GM21529 (cell line): ENCODE measurements around the gene HES1.
"Not testable (repeated sequence)": the region's sequence is repeated elsewhere in the genome, so short reads cannot be mapped to it uniquely, and the experiment has no call there.

ENCODE experiments used
- ATAC-seq: cut with Tn5 transposase; IDR thresholded peaks from one replicate; pipeline ENCODE4 v1.9.1; 2021; ENCODE audit not compliant: unreplicated experiment

HES1 gene

DNA sequence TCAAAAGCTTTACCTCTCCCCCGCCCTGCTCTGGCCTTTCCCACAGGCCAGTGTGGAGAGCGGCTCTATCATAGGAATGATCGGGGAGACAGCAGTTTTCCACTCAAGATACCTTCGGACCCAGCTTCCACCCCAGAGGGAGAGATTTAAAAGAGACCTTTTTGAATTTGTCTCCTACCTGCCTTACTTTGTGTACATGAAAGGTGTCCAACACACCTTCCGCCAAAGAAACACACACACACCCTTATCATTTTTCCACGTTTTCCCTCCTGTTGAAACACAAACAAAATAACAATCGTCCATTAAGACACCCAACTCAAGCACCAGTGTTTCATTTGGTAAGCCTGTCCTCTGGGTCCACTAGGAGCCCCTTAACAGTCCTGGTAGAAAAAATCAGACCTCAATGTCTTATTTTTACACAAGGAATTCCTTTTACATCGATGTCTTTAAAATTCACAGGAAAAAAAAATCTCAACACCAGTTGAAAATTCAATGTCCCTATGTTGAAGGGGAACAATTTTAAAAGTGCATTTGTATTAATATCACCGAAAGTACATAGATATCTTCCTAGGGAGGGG is 4.0 kb downstream of the HES1 start:
- no peak for ATAC-seq

DNA sequence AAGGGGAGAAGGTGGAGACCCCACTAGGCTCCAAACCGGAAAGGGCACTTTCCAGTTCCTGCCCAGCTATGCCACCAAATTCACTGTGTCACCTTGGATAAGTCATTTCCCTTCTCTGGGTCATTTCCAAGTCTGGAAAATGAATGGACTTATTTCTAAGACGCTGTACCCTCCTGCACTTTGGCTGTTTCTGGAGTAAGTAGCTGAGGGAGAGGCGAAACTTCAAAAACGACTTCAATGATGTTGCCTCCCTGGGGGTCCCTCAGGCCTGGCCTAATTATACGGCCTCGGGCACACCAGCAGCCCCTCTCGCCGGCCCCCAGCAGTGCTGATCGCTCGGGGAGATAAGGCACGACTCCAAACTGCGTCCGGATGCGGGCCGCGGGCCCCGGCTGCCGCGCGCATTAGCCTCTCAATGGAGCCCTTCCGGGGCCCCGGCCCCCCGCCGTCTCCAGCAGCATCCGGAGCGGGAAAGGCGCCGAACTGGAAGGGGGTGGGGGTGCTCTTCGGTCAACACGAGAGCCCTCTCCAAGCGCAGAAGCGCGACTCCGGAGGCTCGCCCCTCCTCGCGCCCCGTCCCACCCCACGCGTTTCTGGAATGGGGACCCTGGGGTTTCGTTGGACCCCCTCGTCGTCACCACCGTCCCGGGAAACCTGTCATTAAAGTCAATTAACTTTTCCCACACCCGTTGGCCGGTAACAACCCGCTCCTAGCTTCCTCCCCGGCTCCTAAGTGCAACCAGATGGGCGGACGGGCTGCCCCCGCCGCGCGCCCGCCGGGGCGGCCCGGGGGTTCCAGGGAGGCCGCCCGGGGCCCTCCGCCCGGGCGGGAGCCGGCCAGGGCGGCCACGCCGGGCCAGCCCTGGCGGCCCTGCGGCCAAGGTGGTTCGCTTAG is 4.8 kb downstream of the HES1 start:
- no peak for ATAC-seq

DNA sequence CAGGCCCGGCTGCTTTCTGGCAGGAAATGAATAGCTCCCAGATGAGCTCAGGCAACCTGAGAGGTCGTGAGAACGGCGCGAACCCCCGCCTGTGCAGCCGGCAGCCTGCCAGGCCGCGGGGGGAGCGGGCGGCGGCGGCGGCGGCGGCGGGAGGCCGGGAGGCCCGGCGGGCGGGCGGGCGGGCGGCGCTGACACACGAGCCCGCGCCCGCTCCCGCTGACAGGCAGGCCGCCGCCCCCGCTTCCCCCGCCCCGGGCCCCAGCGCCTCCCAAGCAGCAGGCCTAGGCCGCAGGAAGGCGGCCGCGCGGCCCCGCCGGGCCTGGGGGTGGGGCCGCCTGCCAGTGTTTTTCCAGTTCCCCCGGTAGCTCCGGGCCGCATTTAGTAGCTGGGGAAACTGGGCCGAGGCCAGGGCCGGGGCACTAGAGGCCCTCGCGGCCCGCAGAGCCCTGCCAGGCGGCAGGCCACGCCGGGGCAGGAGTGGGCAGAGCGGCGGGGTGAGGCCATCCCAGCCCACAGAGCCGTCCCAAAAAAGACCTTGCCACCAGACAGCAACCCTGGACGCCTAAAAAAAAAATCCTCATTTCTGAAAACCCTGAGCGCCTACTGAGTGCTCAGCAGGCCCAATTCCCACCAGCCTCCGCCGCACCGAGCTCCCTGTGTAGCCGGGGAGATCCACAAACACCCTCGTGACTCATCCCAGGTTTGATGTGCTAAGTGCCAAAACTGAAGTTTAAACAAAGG is 5.6 kb downstream of the HES1 start:
- ATAC-seq = peak; percentile 50

DNA sequence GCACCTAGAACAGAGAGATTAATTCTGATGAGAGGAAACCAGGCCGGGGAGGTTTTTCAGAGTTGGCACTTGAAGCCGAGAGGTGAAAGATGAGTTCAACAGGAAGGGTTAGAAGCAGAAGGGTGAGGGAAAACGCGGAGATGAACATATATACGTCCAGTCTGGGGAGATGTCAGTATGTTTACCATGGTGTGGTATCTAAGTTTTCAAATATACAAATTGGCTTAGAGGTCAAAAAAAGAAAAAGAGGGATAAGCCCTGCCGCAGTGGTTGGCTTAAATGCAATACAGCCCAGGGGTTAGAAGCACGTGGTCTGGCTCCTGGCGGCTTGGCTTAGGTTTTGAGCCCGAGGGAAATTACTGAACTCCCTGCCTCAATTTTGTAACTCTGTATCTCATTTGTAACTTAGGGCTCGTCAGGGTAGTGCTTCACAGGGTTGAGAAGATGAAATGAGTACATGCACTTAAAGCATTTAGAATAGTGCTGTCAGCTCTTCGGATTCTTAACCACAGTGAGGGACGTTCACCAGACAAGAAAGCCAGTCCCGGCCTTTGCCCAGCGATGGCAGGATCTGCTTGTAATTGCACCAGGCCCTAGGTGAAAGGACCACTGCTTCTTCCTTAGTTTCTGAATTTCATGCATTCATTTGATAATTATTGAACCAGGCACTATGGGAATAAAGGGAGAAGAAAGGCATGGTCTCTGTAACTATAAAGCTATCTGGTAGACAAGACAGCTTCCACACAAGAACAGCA is 6.4 kb downstream of the HES1 start:
- no peak for ATAC-seq

DNA sequence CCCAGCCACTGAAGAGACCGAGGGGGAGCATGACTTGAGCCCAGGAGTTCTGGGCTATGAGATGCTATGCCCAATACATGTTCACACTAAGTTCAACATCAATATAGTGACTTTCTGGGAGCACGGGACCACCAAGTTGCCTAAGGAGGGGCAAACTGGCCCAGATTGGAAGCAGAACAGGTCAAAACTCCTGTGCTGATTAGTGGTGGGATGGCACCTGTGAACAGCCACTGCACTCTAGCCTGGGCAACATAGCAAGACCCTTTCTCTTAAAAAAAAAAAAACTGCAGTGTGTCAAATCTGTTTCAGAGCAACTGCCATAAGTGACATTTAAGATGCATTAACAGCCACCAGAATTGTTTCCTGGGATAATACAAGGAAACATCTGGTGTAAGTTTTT is 9.8 kb downstream of the HES1 start:
- no peak for ATAC-seq

DNA sequence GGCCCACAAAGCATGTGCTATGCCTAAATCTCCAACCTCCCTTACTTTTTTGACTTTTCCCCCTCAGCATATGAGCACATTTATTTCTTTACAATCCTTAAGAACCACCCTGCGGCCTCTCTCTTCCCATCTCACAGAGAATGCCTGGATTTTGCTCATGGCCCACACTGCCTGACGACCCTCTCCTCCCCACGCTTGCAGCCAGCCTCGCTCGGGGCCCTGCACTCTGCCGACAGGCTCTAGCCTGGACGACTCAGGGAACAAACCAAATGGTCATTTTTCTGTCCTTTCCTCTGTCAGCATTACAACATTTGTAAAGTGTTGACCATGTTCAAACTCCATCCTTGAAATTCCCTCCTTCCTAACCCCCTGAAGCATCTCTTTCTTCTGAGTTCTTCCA is 11.7 kb downstream of the HES1 start:
- ATAC-seq = no peak

DNA sequence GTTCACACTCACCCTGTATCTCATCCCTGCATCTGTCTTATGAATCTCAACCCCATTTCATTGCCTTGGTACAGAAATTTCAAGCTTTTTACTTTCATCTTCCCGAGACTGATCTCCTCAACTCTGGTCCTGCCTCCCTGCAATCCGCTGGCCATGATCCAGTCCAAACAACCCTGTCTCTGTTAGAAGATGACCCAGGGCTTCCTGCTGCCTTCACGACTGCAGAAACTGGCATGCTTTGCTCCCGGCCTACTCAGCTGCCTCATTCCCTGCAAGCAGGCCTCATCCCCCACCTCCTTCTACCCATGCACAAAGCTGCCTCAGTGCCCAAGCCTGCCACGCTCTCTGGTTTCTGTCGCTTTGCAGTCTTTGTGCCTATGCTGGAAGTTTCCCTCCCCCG is 12.4 kb downstream of the HES1 start:
- ATAC-seq = no peak

DNA sequence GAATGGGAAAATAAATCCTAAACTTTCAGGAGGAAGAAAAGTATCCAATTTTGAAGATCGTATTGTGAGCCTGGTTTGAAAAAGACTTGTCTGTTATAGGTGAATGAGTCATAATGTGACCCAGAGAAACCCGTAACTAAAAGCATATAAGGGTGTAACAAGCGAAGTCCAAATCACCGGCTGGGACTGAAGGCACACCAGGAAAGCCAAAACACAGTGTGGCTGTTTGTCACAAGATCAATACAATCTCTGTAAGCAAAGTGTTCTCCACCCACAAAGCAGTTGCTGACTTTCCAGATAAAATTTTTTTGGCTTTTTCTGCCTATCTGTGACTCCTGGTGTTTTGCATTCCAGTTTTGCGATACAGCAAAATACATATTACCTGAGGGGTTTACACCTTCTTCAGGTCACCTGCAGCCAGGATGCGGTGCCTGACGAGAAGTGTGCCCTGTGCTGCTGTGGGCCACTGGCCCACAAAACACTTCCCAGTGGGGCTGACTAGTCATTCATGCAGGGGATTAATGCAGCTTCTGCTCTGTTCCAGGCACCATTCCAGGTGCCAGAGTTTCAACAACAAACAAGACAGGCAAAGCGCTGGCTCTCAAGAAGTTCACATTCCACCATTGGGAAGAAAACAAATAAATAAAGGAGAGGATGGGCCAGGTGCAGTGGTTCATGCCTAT is 14.4 kb downstream of the HES1 start:
- no peak for ATAC-seq

DNA sequence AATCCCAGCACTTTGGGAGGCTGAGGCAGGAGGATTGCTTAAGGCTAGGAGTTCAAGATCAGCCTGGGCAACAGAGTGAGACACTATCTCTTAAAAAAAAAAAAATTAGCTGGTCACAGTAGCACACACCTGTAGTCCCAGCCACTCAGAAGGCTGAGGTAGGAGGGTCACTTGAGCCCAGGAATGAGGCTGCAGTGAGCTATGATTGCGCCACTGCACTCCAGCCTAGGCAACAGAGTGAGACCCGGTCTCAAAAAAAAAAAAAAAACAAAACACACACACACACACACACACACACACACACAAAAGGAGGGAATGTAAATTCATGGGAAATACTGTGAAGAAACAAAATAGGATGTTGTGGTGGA is 15.0 kb downstream of the HES1 start:
- ATAC-seq = not testable (repeated sequence)

DNA sequence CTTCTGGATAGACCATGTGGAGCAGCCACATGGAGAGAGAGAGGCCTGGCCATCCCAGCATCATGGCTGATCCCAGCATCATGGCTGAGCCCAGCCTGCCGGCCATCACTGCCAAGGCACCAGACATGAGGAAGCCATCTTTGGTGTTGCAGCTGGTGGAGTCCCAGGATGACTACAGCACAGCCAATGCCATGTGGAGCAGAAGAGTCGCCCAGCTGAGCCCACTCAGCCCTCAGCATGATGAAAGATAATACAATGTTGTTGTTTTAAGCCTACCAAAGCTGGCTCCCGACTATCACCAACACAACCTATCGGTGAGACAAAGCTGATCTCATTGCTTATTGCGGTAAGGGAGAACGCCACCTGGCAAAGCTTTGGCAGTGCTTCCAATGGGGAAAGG is 18.4 kb downstream of the HES1 start:
- ATAC-seq = no peak

DNA sequence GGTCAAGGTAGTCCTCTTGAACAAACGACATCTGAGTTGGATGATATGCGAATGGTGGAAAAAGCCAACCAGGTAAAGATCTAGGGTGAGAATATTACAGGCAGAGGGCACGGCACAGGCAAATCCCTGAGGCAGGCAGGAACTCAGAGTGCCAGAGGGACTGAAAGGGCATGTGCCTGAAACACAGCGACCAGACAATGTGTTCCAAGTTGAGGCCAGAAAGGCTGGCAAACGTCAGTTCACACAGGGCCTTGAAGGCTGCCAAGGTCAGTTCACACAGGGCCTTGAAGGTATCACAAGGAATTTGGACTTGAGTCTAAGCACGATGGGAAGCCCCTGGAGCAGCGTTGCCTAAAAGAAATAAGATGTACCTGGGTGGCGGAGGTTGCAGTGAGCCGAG is 20.1 kb downstream of the HES1 start:
- ATAC-seq = no peak

DNA sequence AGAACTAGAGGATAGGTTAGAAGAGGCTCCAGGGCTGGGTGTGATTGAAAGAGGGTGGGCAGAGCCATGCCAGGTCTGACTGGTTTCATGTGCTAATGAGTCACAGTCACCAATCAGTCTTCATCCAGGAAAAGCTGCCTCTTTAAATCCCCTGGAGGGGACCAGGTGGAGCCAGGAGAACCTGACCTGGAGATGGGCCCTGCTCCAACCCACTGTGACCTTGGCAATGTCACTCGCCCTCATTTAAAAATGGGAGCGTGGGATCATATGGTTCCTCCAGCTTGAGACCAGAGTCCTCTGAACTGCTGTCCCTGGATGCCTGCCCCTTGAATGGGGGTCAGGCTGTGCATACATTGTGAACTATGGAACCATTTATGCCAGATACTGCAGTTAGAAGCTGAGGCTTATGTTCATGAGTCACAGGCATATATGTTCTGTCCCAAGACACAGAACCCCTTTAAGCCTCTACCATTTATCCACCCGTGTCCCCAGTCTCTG is 23.0 kb downstream of the HES1 start:
- no peak for ATAC-seq

DNA sequence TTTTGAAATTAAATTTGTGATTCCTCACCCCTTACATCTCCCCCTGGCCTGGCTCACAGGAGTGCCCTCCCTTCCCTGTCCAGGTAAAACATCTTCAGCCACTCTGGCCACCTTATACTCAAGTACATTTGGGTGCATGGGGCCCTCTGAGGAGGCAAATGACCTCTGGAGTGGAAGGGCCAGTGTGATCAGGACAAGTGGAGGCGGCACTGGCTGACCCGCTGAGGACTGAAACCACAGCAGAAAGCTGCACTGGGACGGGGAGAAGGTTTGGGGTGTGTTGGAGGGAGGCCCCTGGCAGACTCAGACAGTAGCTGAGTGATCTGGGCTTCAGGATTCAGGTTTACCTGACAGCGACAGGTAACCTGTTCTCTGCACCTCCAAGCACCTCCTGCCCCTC is 24.2 kb downstream of the HES1 start:
- ATAC-seq = no peak

DNA sequence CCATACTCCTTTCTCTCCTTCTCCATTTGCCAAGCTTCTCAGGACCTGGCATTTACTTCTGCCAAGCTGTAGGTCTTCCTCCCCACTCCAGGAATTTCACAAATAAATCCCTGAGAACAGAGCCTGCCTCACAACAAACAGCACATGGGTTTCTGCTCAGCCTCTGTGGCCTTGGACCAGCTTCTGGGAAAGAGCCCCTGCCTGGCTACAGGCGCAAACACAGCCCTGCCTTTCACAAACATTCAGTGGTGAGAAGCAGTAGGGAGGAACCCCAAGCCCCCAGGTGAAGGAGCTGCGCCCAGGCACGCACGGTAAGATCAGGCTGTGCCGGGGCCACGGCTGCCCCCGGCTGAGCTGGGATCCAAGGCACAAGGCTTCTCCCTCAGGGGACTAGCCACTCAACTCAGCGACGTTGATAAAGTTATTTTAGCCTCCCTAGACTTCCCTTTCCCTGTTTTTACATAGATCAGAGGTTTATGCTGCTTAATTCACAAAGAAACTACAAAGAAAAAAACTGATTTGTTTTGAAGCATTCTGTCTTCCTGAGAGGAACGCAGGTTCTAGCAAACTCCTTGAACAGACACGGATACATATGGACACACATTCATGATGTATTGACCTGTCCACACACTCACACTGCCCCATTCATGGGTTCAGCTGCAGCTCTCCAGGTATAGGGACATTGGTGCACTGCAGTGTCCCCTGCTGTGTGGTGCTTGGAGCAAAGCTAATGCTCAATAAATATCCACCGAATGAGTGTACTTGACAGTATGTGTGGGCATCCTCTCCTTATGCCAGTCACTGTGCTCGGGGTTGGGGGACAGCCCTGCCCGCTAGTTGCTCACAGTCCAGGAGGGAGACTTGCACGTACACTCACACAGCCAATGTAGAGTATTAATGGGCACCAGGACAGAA is 25.4 kb downstream of the HES1 start:
- no peak for ATAC-seq

DNA sequence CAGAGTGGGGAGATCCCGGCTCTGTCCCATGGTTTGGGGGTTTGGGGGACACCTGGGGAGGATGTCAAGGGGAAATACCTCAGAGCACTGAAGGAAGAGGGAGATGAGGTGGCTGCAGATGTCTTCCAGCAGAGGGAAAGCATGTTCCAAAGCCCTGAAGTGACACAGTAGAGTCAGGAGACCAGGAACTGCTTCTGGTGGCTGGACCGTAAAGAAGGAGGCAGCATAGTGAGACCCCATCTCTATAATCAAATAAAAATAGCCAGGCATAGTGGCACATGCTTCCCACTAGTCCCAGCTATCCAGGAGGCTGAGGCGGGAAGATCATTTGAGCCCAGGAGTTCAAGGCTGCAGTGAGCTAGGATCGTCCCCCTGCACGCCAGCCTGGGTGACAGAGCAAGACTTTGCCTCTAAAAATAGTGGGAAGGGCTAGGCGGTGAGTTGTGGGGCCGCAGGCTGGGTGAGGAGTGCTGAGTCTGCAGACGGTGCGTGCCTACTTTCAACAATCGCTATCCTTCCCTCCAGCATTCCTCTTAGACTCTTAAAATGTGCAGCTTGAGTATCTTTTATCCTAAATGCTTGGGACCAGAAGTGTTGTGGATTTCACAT is 26.2 kb downstream of the HES1 start:
- ATAC-seq = no peak

DNA sequence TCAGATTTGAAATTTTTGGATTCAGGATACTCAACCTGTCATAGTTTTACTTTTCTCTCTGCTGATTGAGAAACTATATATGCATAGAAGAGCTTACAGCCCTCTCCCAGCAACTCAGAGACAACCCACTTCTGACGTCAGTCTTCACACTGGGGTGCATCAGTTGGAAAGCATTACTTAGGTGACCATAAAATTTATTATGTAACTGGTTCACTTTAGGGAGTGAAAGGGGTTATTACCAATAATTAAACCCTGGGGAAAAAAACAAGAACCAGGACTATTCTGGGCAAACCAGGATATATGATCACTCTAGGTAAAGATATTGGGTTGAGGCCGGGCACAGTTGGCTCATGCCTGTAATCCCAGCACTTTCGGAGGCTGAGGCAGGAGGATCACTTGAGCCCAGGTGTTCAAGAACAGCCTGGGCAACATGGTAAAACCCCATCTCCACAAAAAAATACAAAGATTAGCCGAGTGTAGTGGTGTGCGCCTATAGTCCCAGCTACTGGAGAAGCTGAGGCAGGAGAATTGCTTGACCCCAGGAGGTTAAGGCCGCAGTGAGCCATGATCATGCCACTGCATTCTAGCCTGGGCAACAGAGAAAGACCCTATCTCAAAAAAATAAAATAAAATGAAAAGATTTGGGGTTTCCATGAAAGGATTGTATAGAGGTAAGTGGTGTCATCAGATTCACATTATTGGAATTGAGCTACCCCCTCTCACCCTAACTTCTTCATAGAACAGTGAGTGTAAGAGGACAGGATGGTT is 27.1 kb downstream of the HES1 start:
- ATAC-seq = no peak

DNA sequence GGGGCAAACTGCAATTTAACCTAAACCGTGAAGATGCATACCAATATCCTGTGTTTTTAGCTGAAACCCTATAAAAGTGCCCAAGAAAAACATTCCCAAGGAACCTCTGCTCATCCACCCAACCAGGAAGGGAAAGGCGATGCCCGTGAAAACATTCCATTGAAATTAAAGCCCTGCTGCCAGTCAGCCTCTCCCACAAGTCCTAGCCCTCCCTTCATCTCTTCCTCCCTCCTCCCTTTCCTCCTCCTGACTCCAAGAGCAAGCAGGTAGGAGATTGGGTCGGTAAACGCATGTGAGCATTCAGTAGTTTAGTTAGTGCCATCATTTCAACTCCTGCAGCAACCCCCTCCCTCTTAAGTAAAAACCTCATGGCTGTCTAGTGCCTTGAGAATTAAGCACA is 27.7 kb downstream of the HES1 start:
- ATAC-seq = no peak

DNA sequence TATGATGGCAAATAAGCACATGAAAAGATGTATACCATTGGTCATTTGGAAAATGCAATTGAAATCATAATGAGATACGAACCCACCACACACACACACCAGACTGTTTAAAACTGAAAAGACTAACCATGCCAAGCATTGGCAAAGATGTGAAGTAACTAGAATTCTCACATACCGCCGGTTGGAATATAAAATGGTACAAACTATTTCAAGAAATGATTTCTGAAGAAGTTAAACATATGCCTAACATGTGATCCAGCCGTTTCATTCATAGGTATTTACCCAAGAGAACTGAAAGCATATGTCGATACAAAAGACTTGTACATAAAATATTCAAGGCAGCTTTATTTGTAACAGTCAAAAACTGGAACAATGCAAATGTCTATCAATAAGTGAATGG is 28.9 kb downstream of the HES1 start:
- no peak for ATAC-seq
